Parathyroid adenoma (tissue), 2 donors: ENCODE data around the gene WDR89.

Experiments used
- H2AFZ ChIP-seq: fragments of 300-600 bp; sonication (generic); one replicate; pipeline ENCODE4 v1.7.0; 2017; ENCODE audit warnings: antibody characterized with exemption, mild to moderate bottlenecking
- H3K27ac ChIP-seq: fragments of 300-600 bp; sonication (generic); one replicate; pipeline ENCODE4 v1.7.0; 2017
- H3K27me3 ChIP-seq: fragments of 300-600 bp; sonication (generic); one replicate; pipeline ENCODE4 v1.7.0; 2017; ENCODE audit warnings: low read length; ENCODE audit not compliant: control insufficient read depth, insufficient read depth
- H3K36me3 ChIP-seq: fragments of 300-600 bp; sonication (generic); one replicate; pipeline ENCODE4 v1.7.0; 2017; ENCODE audit warnings: low read length; ENCODE audit not compliant: control insufficient read depth, insufficient read depth
- H3K4me1 ChIP-seq: fragments of 300-600 bp; sonication (generic); one replicate; pipeline ENCODE4 v1.7.0; 2017; ENCODE audit warnings: control low read depth
- H3K4me2 ChIP-seq: fragments of 300-600 bp; sonication (generic); one replicate; pipeline ENCODE4 v1.7.0; 2017; ENCODE audit warnings: low read length
- H3K4me3 ChIP-seq: fragments of 300-600 bp; sonication (generic); one replicate; pipeline ENCODE4 v1.7.0; 2017; ENCODE audit warnings: low read depth, low read length
- H3K79me2 ChIP-seq: fragments of 300-600 bp; sonication (generic); one replicate; pipeline ENCODE4 v1.7.0; 2017; ENCODE audit warnings: control low read depth
- H3K9ac ChIP-seq: fragments of 300-600 bp; sonication (generic); one replicate; pipeline ENCODE4 v1.7.0; 2017; ENCODE audit warnings: mild to moderate bottlenecking
- H3K9me3 ChIP-seq: fragments of 300-600 bp; sonication (generic); one replicate; pipeline ENCODE4 v1.7.0; 2017; ENCODE audit warnings: low read length; ENCODE audit not compliant: control insufficient read depth
- TF ChIP-seq, protein P1 (sequence below): fragments of 300-600 bp; sonication (generic); IDR thresholded peaks from one replicate; pipeline ENCODE4 v1.7.0; 2017; ENCODE audit warnings: antibody characterized with exemption, mild to moderate bottlenecking
- donor health status: primary hyperparathyroidism.

The WDR89 gene

GRCh38 chr14:63673886-63674497 is 32.3 kb upstream of the WDR89 start:
- Histone ChIP-seq H3K9me3 (no peaks in the 10 kb centered on the region), H3K79me2 (no peaks in the 10 kb centered on the region), H3K4me2 (no peak overlapping the region), H3K9ac (no peak overlapping the region), H3K4me3 (no peak overlapping the region), H3K36me3 (no peaks in the 10 kb centered on the region), H3K27ac (no peak overlapping the region), H3K4me1 (no peaks in the 10 kb centered on the region), H2AFZ (no peak overlapping the region), H3K27me3 (no peaks in the 10 kb centered on the region)
- TF ChIP-seq, protein P1, sequence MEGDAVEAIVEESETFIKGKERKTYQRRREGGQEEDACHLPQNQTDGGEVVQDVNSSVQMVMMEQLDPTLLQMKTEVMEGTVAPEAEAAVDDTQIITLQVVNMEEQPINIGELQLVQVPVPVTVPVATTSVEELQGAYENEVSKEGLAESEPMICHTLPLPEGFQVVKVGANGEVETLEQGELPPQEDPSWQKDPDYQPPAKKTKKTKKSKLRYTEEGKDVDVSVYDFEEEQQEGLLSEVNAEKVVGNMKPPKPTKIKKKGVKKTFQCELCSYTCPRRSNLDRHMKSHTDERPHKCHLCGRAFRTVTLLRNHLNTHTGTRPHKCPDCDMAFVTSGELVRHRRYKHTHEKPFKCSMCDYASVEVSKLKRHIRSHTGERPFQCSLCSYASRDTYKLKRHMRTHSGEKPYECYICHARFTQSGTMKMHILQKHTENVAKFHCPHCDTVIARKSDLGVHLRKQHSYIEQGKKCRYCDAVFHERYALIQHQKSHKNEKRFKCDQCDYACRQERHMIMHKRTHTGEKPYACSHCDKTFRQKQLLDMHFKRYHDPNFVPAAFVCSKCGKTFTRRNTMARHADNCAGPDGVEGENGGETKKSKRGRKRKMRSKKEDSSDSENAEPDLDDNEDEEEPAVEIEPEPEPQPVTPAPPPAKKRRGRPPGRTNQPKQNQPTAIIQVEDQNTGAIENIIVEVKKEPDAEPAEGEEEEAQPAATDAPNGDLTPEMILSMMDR = no peak

DNA sequence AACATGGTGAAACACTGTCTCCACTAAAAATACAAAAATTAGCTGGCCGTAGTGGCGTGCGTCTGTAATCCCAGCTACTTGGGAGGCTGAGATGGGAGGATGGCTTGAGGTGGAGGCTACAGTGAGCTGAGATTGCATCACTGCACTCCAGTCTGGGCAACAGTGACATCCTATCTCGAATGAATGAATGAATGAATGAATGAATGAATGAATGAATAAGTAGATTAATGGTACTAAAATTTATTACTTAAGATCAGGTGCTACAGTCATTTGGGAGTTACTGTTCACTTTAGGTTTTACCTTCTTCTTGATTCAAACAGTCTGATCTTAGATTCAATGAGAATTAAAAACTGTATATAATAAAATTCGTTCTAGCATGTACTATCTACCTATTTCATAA is 31.6 kb upstream of the WDR89 start:
- Histone ChIP-seq H3K4me1 (no peaks in the 10 kb centered on the region), H3K4me3 (no peak overlapping the region), H3K4me2 (no peak overlapping the region), H3K79me2 (no peaks in the 10 kb centered on the region), H3K27me3 (no peaks in the 10 kb centered on the region), H3K27ac (no peak overlapping the region), H2AFZ (no peak overlapping the region), H3K9me3 (no peaks in the 10 kb centered on the region), H3K9ac (no peak overlapping the region), H3K36me3 (no peaks in the 10 kb centered on the region)
- TF ChIP-seq, protein P1 = no peak

DNA sequence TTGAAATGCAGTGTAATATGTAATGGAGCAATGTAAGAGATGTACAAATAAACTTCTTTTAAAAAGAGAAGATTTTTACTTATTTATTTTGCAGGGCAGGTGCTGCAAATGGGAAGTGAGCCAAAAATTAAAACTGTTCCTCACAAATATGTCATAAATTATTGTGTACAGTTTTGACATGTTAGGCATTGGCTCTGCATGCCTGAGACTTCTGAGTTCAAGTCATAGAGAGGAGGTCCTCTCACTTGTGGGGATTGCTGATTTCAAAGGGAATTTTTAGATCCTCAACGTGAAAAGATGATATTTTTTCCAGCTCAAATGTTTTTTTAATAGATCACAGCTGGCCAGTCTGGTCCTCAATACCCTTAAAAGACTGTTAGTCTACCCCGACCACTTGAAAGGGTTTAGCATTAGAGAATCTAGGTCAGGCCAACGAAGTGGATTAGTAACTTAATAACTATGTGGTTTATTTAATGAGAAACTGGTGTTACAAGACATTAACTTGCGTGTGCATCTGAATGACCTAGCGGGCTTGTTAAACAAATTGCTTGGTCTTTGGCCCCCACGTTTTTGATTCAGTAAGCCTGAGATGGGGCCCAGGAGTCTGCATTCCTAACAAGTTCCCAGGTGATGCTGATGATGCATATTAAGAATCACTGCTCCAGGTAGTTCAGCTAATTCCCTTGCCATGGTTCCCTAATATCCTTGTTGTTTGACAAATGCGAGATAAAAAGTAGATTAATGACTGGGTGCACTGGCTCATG is 30.9 kb upstream of the WDR89 start:
- no peaks in the 10 kb centered on the region for H3K27me3 ChIP-seq
- no peaks in the 10 kb centered on the region for H3K4me1 ChIP-seq
- no peak overlapping the region for H3K9ac ChIP-seq
- TF ChIP-seq, protein P1 = no peak
- no peaks in the 10 kb centered on the region for H3K9me3 ChIP-seq
- H3K36me3 ChIP-seq = no peaks in the 10 kb centered on the region
- no peaks in the 10 kb centered on the region for H3K79me2 ChIP-seq
- no peak overlapping the region for H3K4me3 ChIP-seq
- H3K27ac ChIP-seq = no peak overlapping the region
- no peak overlapping the region for H2AFZ ChIP-seq
- no peak overlapping the region for H3K4me2 ChIP-seq

DNA sequence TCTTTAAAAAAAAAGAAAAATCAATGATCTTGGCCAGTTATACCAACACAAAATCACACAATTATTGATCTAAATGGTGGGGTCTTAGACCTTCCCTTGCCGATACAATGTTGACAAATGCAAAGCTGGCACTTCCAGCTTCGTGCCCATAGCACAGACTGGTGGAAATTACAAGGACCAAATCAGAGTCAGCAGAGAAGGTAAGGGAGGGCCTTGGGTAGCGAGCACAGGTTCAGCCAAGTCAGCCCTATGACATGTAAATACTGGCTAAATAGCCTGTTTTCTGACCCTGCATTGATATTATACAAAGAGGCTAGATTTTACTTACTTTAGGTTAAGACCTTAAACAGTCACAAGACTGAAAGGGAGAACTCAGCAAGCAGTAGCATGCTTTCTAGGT is 30.3 kb upstream of the WDR89 start:
- no peak overlapping the region for H3K9ac ChIP-seq
- no peaks in the 10 kb centered on the region for H3K4me1 ChIP-seq
- H3K79me2 ChIP-seq = no peaks in the 10 kb centered on the region
- no peak overlapping the region for H3K27ac ChIP-seq
- H3K9me3 ChIP-seq = no peaks in the 10 kb centered on the region
- no peaks in the 10 kb centered on the region for H3K36me3 ChIP-seq
- no peak overlapping the region for H3K4me2 ChIP-seq
- H3K4me3 ChIP-seq = no peak overlapping the region
- TF ChIP-seq, protein P1 = no peak
- no peak overlapping the region for H2AFZ ChIP-seq
- no peaks in the 10 kb centered on the region for H3K27me3 ChIP-seq

- H3K4me2 ChIP-seq = no peak overlapping the region
- no peaks in the 10 kb centered on the region for H3K27me3 ChIP-seq
- no peaks in the 10 kb centered on the region for H3K36me3 ChIP-seq
- H3K27ac ChIP-seq = no peak overlapping the region
- H3K9me3 ChIP-seq = no peaks in the 10 kb centered on the region
- H3K79me2 ChIP-seq = no peaks in the 10 kb centered on the region
- TF ChIP-seq, protein P1 = no peak
- no peak overlapping the region for H3K9ac ChIP-seq
- H3K4me1 ChIP-seq = no peaks in the 10 kb centered on the region
- H2AFZ ChIP-seq = no peak overlapping the region
- no peak overlapping the region for H3K4me3 ChIP-seq
These were observed 29.0 kb upstream of the WDR89 start for GRCh38 chr14:63670692-63671091.
